GM19025 (cell line): ENCODE results near the gene SLC22A9.
"Not testable (repeated sequence)": the region's sequence is repeated elsewhere in the genome, so short reads cannot be mapped to it uniquely, and the experiment has no call there.

Source experiments
- ATAC-seq: cut with Tn5 transposase; IDR thresholded peaks from one replicate; pipeline ENCODE4 v1.9.1; 2021; ENCODE audit warnings: mild to moderate bottlenecking, low read depth, moderate library complexity; ENCODE audit not compliant: unreplicated experiment

SLC22A9 gene

DNA sequence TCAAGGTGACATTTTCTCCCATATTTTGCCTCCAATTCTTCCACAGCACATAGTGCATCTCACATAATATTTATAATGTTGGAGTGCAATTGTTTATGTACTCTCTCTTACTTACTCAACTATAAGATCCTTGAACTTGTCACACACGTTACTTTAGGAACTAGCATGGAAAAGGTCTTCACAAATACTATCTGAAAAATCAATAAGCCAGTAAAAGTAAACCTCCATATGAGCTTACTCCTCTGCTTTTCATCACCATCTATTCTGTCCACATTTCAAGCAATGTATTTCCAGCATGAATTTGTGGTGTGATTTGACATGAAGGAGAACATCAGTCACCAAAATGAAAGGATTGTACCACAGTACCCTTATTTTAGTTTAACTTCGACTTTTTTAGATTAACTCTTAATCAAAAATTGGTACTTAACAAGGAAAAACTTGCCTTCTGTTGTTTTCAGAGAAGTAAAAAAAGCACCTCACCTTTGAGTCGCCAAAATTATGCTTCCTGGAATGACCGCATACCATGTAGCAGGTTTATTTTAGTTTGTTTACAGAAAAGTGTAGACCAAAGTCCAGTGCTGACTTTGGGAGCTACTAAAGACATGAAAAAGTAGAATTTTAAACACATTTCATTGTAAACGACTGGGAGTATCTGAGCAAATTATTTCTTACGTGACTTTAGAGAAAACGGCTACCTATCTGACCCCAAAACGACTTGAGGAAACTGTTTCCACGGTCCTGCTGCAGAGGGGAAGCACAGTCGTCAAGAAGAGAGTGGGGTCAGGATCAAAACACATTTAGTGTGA, at the start of gene SLC22A9:
SLC22A9 (plus strand) TSS at position 621 of the 806 bp plus-strand sequence. CDS start 272 bp downstream, outside the sequence.
- ATAC-seq: no peak

GRCh38 chr11:63321723-63322122, 47.9 kb upstream of the SLC22A9 start:
- ATAC-seq: no peak

GRCh38 chr11:63335089-63335488, 34.5 kb upstream of the SLC22A9 start:
- ATAC-seq: not testable (repeated sequence)

- ATAC-seq: no peak
Observed at GRCh38 chr11:63337070-63337469, 32.5 kb upstream of the SLC22A9 start.

DNA sequence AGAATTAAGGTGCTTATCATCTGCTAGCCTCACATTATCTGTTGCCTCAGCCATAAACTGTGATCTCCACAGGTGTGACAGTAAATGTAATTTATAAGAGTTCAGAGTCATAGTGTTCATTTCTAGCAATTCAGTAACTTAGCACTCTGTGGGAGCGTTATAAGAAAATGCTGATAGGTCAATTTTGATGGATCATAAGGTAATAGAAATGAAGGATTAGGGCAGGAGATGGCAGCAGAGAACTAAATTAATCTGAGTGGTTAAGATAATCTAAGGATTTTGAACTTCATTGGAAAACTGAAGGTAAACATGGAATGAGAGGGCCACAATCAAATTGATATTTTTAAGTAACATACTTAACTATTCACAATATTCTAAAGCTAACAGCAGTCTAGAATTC, 26.5 kb upstream of the SLC22A9 start:
- ATAC-seq: no peak

- no peak for ATAC-seq
Observed at GRCh38 chr11:63352144-63352543, 17.4 kb upstream of the SLC22A9 start.

GRCh38 chr11:63362196-63362793, 7.3 kb upstream of the SLC22A9 start:
- ATAC-seq: no peak

GRCh38 chr11:63369971-63370588, 495 bp downstream of the SLC22A9 start:
- no peak for ATAC-seq

DNA sequence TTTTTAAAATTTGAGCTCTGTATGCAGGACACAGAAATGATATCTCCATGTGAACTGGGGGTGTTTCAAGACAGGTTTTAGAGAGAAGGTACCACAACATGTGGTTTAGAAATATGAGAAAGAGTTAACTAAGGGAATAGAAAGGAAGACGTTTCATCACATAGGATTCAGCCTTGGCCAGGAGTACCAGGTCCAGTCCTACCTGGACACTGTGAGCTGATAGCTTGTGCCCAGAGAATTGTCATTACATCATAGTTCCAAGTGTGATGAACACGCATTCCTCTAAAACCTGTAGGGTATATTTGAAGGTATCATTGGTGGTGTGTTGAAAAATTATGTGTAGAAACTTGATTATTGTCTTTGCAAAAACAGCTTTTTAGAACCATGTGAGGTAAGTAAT, 1.8 kb downstream of the SLC22A9 start:
- ATAC-seq: no peak

DNA sequence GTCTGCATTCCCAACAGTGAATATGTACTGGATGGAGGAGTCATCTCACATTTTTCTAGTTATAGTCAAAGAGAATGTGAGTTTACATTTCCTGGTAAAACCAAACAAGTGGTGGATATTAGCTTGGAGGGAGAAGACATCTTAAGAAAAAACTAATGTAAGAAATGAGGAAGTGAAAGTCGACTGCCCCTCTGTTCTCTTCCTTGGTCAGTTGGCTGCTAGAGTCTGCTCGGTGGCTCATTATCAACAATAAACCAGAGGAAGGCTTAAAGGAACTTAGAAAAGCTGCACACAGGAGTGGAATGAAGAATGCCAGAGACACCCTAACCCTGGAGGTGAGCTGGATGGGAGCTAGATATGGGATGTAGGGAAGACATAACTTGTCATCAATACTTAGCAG, 5.8 kb downstream of the SLC22A9 start:
- no peak for ATAC-seq

- ATAC-seq: no peak
Observed at GRCh38 chr11:63380130-63380529, 10.5 kb downstream of the SLC22A9 start.

- no peak for ATAC-seq
Observed at GRCh38 chr11:63395697-63396096, 26.1 kb downstream of the SLC22A9 start.

DNA sequence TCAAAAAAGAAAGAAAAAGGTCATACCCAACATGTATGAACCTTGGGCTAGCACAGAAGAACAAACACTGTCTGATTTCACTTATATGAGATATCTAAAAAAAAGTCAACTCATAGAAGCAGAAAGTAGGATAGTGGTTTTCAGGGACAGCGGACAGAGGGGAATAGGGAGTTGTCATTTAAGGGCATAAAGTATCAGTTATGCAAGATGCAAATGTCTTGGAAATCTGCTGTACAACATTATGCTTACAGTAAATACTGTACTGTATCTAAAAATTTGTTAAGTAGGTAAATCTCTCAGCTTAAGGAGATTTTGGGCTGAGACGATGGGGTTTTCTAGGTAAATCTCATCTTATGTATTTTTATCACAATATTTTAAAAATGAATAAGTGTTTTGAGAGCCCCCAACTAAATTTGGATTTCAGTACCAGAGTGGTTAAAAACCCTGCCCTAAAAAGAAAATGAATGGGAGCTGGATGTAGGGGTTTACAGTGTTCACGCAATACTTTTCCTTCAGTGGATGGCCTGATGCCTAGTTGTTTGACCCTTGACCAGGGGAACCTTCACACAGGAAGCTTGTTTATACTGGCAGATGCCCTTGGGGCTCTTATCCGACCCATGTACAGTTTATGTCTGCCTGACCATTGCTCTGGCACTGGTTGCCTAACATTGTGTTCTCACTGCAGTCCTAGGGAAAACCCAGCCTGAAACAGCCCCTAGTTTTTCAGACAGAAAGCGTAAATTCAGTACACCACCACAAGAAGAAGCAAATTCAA, 34.8 kb downstream of the SLC22A9 start:
- ATAC-seq: no peak

GRCh38 chr11:63405114-63405513, 35.5 kb downstream of the SLC22A9 start:
- ATAC-seq: no peak

DNA sequence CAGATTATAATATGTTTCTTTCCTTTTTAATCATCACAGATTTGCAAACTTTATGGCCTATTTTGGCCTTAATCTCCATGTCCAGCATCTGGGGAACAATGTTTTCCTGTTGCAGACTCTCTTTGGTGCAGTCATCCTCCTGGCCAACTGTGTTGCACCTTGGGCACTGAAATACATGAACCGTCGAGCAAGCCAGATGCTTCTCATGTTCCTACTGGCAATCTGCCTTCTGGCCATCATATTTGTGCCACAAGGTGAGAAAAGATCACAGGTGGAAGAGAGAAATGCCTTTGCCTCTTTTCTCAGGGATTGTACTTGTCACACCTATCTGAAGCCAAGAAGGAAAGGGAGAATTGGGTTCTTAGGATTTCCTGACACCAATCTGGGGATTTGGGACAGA, 36.9 kb downstream of the SLC22A9 start:
- ATAC-seq: no peak

GRCh38 chr11:63417174-63417852, 47.7 kb downstream of the SLC22A9 start:
- ATAC-seq: no peak

DNA sequence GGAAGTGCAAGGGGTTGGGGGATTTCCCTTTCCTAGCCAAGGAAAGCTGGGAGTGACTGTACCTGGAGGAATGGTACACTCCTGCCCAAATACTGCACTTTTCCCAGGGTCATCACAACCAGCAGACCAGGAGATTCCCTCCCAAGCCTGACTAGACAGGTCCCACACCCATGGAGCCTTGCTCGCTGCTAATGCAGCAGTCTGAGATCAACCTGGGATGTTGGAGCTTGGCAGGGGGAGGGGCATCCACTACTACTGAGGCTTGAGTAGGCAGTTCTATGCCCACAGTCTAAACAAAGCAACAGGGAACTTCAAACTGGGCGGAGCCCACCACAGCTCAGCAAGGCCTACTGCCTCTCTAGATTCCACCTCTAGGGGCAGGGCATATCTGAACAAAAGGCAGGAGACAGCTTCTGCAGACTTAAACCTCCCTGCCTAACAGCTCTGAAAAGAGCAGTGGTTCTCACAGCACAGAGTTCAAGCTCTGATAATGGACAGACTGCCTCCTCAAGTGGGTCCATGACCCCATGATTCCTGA, 58.5 kb downstream of the SLC22A9 start:
- no peak for ATAC-seq

DNA sequence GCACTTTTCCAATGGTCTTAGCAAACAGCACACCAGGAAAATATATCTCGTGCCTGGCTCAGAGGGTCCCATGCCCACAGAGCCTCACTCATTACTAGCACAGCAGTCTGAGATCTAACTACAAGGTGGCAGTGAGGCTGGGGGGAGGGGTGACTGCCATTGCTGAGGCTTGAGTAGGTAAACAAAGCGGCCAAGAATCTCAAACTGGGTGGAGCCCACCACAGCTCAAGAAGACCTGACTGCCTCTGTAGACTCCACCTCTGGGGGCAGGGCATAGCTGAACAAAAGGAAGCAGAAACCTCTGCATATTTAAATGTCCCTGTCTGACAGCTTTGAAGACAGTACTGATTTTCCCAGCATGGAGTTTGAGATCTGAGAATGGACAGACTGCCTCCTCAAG, 61.1 kb downstream of the SLC22A9 start:
- ATAC-seq: not testable (repeated sequence)

DNA sequence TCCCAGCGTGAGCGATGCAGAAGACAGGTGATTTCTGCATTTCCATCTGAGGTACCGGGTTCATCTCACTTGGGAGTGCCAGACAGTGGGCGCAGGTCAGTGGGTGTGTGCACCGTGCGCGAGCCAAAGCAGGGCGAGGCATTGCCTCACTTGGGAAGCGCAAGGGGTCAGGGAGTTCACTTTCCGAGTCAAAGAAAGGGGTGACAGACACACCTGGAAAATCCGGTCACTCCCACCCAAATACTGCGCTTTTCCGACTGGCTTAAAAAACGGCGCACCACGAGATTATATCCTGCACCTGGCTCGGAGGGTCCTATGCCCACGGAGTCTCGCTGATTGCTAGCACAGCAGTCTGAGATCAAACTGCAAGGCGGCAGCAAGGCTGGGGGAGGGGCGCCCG, 65.8 kb downstream of the SLC22A9 start:
- not testable (repeated sequence) for ATAC-seq

DNA sequence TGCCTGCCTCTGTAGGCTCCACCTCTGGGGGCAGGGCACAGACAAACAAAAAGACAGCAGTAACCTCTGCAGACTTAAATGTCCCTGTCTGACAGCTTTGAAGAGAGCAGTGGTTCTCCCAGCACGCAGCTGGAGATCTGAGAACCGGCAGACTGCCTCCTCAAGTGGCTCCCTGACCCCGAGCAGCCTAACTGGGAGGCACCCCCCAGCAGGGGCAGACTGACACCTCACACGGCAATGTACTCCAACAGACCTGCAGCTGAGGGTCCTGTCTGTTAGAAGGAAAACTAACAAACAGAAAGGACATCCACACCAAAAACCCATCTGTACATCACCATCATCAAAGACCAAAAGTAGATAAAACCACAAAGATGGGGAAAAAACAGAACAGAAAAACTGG, 66.2 kb downstream of the SLC22A9 start:
- ATAC-seq: not testable (repeated sequence)
